Adrenal gland (tissue), 12 donors: Measurements from ENCODE around the gene PPBP. TPM values are rescaled to one million over a fixed set of nuclear protein-coding genes. Genes with fewer than 3 reads are reported as not detected.
"Not testable (repeated sequence)": the region's sequence is repeated elsewhere in the genome, so short reads cannot be mapped to it uniquely, and the experiment has no call there.

Experiments
- DNase-seq, 7 donors: peaks; one replicate each; pipeline ENCODE4 v3.0.0-alpha.2; 2019 to 2020
- H3K27ac ChIP-seq, 5 donors: fragments of 200-600 bp; sonication (generic) in 4 of 5; 1 replicate in 3 of 5; 2 replicates in 2 of 5; pipeline versions ENCODE4 v1.5.1 to v1.8.0; 2016 to 2020; ENCODE audit warnings: mild to moderate bottlenecking in 1 of 5
- H3K27me3 ChIP-seq: fragments of 200-600 bp; 2 replicates; pipeline ENCODE4 v1.8.0; 2021
- H3K36me3 ChIP-seq, 2 donors: fragments of 200-600 bp; replicated peaks in 1 of 2; 1 replicate in 1 of 2; 2 replicates in 1 of 2; pipeline versions ENCODE4 v1.5.1 to v1.8.0; 2018 to 2022
- H3K4me1 ChIP-seq, 2 donors: fragments of 200-600 bp; replicated peaks in 1 of 2; 1 replicate in 1 of 2; 2 replicates in 1 of 2; pipeline versions ENCODE4 v1.5.1 to v1.8.0; 2018 to 2021
- H3K4me3 ChIP-seq, 4 donors: fragments of 200-600 bp; sonication (generic) in 3 of 4; one replicate each; pipeline ENCODE4 v1.5.1; 2016 to 2018
- H3K9me3 ChIP-seq, 3 donors: fragments of 200-600 bp; sonication (generic) in 1 of 3; replicated peaks in 1 of 3; 1 replicate in 2 of 3; 2 replicates in 1 of 3; pipeline versions ENCODE4 v1.5.1 to v1.8.0; 2016 to 2021
- POLR2A ChIP-seq, 2 donors: fragments of 450-650 bp; IDR thresholded peaks; one replicate each; pipeline ENCODE4 v1.6.1; 2017; ENCODE audit warnings: antibody characterized with exemption in 2 of 2, mild to moderate bottlenecking in 2 of 2, moderate library complexity in 1 of 2
- WGBS, 4 donors: extraction: QIAGEN DNeasy Blood & Tissue Kit in 2 of 4; methylation state at CpG; one replicate each; pipeline versions ENCODE4 v1.1.5 to v1.1.7; 2013 to 2017; 5-methylcytosine and 5-hydroxymethylcytosine counted together
- intact Hi-C, 2 donors: fragments of 100-400 bp; cut with DNase I; formaldehyde crosslinking; loops; one replicate each; pipeline versions ENCODE4 v1.14.1 to v1.15.0; 2022 to 2023
- polyA plus RNA-seq, 3 donors: library from polyadenylated mRNA; stranded (reverse); fragments of 200-250 nt in 2 of 3; fragments of 350-450 nt in 1 of 3; fragmentation: Illumina TruSeq in 1 of 3; extraction: RNeasy Lipid Tissue Mini Kit (QIAGEN cat#74804) in 1 of 3; gene quantifications; one replicate each; pipeline ENCODE4 v1.2.3, GENCODE V29; 2013 to 2014
- total RNA-seq, 9 donors: library from RNA; depleted of rRNA in 4 of 9; stranded (reverse); fragments of >200 nt in 4 of 9; fragments of 120-200 nt in 1 of 9; fragmentation: NEBNext Ultra II Directional in 1 of 9; extraction: Animal tissue kit (Norgen Biotek cat#: 25700) in 1 of 9; gene quantifications; one replicate each; pipeline versions ENCODE4 v1.1.0 to v1.2.4, GENCODE V29; 2013 to 2023
- TF ChIP-seq, protein P1 (sequence below), 6 experiments: fragments of 450-650 bp in 4 of 6; fragments of 200-600 bp in 2 of 6; sonication (generic) in 1 of 6; IDR thresholded peaks; 1 replicate in 5 of 6; 2 replicates in 1 of 6; pipeline versions ENCODE4 v1.5.1 to v1.8.0; 2016 to 2021; ENCODE audit warnings: antibody characterized with exemption in 6 of 6, mild to moderate bottlenecking in 2 of 6, moderate library complexity in 1 of 6
- donor health status: healthy with polysubstance abuse.
- donor health status: Bipolar disorder and iron deficiency.
- donor health status: DM: yes; HTN: yes; CAD: no.
- donor health status: DM: no; HTN: no; CAD: no.
- donor health status: DM: no; HTN: no; CAD: no.
- donor health status: DM: yes; HTN: yes; CAD: no.

Gene PPBP
- total and polyA plus RNA-seq, 12 donors = 0.27 to 22.4 (median 2.4) TPM; not detected in 5

DNA sequence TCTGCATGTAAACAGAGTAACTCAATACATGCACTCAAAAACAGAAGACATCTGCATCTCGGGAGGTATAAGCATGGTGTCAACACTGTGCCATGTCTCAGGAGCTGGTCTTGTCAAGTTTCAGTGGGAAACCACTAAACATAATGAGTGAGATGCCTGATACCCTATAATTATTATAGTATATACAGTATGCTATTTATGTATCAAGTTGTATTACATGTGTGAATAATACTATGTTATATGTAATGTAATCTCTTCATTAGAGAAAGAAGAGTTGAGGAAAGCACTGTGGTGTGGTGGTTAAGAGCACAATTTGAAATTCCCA lies 2.5 kb downstream of the PPBP start:
- DNase-seq = no peak
- no peaks in the 10 kb centered on the region for H3K36me3 ChIP-seq

DNA sequence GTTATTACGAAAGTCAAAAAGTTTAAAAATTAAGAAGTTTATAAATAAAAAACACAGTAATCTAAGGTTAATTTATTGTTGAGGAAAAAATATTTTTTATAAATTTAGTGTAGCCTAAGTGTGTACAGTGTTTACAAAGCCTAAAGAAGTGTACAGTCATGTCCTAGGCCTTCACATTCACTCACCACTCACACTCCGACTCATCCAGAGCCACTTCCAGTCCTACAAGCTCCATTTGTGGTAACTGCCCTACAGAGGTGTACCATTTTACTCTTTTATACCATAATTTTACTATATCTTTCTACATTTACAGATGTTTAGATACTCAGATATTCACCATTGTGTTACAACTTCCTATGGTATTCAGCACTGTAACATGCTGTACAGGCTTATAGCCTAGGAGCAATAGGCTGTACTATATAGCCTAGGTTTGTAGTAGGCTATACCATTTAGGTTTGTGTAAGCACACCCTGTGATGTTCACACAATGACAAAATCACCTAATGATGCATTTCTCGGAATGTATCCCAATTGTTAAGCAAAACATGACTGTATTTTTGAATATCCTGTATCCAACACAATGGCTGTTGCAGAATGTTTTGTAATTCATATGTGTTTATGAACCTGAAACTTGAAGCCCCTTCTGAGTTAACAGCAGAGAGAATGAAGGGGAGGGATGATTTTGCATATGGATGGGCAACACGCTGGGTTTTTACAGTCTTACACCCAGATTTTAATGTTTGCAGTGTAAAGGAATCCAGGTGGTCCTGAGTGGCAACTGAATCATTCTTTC lies 3.1 kb downstream of the PPBP start:
- Histone ChIP-seq H3K27ac (no peak overlapping the region), H3K9me3 (no peaks in the 10 kb centered on the region), H3K36me3 (no peaks in the 10 kb centered on the region), H3K4me3 (no peak overlapping the region), H3K4me1 (no peaks in the 10 kb centered on the region), H3K27me3 (no peaks in the 10 kb centered on the region)
- intact Hi-C loops = no loop called here
- WGBS, 4 donors = 65 to 73% (median 68%) methylated on average over 4 of the region's 4 CpGs
- TF ChIP-seq, protein P1, sequence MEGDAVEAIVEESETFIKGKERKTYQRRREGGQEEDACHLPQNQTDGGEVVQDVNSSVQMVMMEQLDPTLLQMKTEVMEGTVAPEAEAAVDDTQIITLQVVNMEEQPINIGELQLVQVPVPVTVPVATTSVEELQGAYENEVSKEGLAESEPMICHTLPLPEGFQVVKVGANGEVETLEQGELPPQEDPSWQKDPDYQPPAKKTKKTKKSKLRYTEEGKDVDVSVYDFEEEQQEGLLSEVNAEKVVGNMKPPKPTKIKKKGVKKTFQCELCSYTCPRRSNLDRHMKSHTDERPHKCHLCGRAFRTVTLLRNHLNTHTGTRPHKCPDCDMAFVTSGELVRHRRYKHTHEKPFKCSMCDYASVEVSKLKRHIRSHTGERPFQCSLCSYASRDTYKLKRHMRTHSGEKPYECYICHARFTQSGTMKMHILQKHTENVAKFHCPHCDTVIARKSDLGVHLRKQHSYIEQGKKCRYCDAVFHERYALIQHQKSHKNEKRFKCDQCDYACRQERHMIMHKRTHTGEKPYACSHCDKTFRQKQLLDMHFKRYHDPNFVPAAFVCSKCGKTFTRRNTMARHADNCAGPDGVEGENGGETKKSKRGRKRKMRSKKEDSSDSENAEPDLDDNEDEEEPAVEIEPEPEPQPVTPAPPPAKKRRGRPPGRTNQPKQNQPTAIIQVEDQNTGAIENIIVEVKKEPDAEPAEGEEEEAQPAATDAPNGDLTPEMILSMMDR (IDR thresholded peaks at IDR 0.05) = no peak
- no peak for TF ChIP-seq POLR2A (IDR thresholded peaks at IDR 0.05)
- DNase-seq = no peak

More for the DNA sequence above, 2.5 kb downstream of the PPBP start:
- intact Hi-C loops = no loop called here
- WGBS, 4 donors = 25 to 67% (median 43%) methylated on average over 1 of the region's 1 CpG
- Histone ChIP-seq H3K4me3 (no peak overlapping the region), H3K4me1 (no peaks in the 10 kb centered on the region), H3K27me3 (no peaks in the 10 kb centered on the region), H3K9me3 (no peaks in the 10 kb centered on the region), H3K27ac (no peak overlapping the region)
- TF ChIP-seq, protein P1 (IDR thresholded peaks at IDR 0.05) = no peak
- no peak for TF ChIP-seq POLR2A (IDR thresholded peaks at IDR 0.05)

DNA sequence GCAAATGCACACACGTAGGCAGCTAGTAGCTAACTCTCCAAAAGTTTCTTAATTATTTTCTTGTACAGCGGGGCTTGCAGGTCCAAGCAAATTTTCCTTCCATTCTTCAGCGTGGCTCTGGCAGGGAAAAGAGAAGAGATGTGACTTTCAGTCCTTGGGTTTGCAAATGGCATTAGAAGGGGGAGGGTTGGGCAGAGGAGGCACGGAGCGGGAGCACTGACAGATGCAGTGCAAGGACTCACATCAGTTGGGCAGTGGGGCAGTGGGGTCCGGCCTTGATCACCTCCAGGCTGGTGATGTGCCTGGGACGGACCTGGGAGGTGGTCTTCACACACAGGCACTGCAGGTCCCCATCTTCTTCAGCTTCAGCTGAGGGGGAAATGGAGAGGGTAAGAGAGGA lies 6.8 kb downstream of the PPBP start:
- 53 to 73% (median 59%) methylated on average over 7 of the region's 7 CpGs for WGBS, 4 donors
- H3K4me1 ChIP-seq, H3K27ac ChIP-seq, H3K9me3 ChIP-seq, H3K27me3 ChIP-seq, H3K36me3 ChIP-seq, DNase-seq, H3K4me3 ChIP-seq, intact Hi-C loops: not testable (repeated sequence)

DNA sequence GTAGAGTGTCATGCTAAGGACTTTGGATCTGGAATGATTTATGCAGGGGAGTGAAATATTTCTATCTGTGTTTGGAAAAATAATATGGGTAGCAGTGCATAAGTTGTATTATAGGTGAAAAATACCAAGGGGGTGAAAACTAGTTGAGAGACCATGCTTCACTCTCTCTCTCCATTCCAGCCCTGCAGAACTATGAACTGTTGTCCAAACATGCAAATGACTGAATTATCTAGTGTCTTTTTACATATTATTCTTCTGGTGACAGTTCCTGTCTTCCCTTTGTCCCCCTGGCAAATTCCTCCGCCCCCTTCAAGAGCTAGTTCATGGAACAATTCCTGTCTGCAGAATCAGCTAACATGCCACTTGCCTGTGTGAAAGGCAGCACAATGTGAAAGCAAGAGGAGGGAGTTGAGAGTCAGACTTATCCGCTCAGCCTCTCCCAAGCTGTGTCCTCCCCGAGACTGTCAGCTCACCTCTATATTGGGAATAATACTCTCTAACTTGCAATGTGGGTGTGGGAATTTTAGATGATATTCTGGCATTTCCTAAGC lies 8.5 kb downstream of the PPBP start:
- Histone ChIP-seq H3K4me1 (no peaks in the 10 kb centered on the region), H3K36me3 (no peaks in the 10 kb centered on the region), H3K4me3 (no peak overlapping the region), H3K9me3 (no peaks in the 10 kb centered on the region), H3K27me3 (no peaks in the 10 kb centered on the region), H3K27ac (no peak overlapping the region)
- TF ChIP-seq, protein P1 (IDR thresholded peaks at IDR 0.05) = no peak
- TF ChIP-seq POLR2A (IDR thresholded peaks at IDR 0.05) = no peak
- intact Hi-C loops = no loop called here
- no peak for DNase-seq
- WGBS, 4 donors = 75 to 83% (median 78%) methylated on average over 3 of the region's 3 CpGs

DNA sequence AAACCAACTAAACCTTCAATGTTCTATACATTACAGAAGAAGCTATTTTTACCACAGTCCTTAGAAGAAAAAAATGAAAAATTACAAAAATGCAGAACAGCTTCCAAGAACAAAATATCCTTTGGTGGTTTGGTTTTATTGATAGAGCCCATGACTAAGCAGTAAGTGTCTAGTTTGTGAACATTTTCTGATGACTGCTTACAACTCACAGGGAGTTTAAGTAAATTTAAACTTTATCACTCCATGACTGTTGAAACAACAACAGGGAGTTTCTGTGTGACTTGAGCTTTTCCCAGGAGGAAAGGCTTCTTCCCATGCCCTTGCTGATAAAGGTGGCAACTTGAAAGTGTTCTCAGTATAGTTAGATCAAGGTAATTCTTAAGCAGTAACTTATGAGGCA lies 9.1 kb downstream of the PPBP start:
- no peaks in the 10 kb centered on the region for H3K36me3 ChIP-seq
- intact Hi-C loops = no loop called here
- no peaks in the 10 kb centered on the region for H3K4me1 ChIP-seq
- H3K9me3 ChIP-seq = no peaks in the 10 kb centered on the region
- no peak for TF ChIP-seq POLR2A (IDR thresholded peaks at IDR 0.05)
- TF ChIP-seq, protein P1 (IDR thresholded peaks at IDR 0.05) = no peak
- H3K27ac ChIP-seq = no peak overlapping the region
- DNase-seq = no peak
- no peak overlapping the region for H3K4me3 ChIP-seq
- no peaks in the 10 kb centered on the region for H3K27me3 ChIP-seq
